Left colon (tissue), 2 donors: Measurements from ENCODE around the gene PPARD. TPM values are rescaled to one million over a fixed set of nuclear protein-coding genes. Genes with fewer than 3 reads are reported as not detected.

Source experiments
- ATAC-seq: fragments of 200-7000 bp; cut with Tn5 transposase; one replicate; pipeline ENCODE4 v1.9.1; 2020; ENCODE audit warnings: mild to moderate bottlenecking, moderate library complexity
- DNase-seq, 2 donors: peaks; one replicate each; pipeline ENCODE4 v3.0.0-alpha.2; 2020
- intact Hi-C, 2 donors: fragments of 100-400 bp; cut with DNase I in 1 of 2; cut with micrococcal nuclease in 1 of 2; formaldehyde crosslinking; loops; one replicate each; pipeline versions ENCODE4 v1.11.2 to v1.14.0; 2022; cut with DNase I, micrococcal nuclease
- total RNA-seq, 2 donors: library from RNA; stranded (reverse); fragmentation: NEBNext Ultra II Directional; extraction: Animal tissue kit (Norgen Biotek cat#: 25700); gene quantifications; one replicate each; pipeline ENCODE4 v1.2.1, GENCODE V29; 2021
- donor health status: DM: no; HTN: no; CAD: no.
- donor health status: DM: yes; HTN: yes; CAD: no.

Gene PPARD
- total RNA-seq, 2 donors from 2014 or later: 36.0 to 68.0 TPM

DNA sequence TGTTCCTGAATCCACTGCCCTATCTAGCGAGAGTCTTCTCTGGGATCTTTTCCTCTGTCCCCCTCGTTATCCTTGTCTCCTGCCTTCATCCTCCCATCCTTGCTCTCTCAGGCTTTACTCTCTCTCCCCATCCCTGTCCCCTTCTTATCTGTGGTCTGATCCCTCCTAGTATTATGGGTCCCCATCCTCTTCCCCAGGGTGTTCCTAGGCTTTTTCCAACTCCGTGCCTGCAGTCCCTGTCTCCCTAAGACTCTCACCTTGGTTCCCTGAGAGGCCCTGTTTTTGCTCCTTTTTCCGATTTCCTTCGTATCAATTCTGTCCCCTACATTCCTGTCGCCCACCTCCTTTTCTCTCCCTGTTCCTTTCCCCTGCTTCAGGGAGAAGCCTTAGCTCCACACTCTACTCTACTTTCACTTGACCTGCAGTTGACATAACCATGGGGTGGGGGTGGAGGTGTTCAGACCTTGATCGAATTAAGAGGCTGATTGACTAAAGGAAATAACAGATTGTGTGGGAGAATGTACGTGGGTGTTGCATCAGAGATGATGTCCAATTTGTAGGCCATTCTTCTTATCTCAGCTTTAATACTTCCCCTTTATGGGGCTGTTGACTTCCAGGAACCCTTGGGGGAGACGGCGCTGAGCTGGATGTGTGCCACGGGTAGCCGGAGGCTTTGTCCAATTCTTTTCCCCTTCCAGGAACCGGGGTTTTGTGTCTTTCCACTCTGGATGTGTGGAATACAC is 905 bp downstream of the PPARD start:
- peak; percentile 41 to 58 for DNase-seq
- intact Hi-C loops: loop anchor here in 1 of 2 donors (10.0 kb wide), 1 partner anchor 92 kb away; no protein-coding TSS in a partner anchor
- ATAC-seq: peak; percentile 23

- intact Hi-C loops: loop anchor here in 1 of 2 donors (10.0 kb wide), 1 partner anchor 91 kb away; no protein-coding TSS in a partner anchor
- DNase-seq: no peak
- no peak for ATAC-seq
These were observed 1.6 kb downstream of the PPARD start for GRCh38 chr6:35343835-35344550.

DNA sequence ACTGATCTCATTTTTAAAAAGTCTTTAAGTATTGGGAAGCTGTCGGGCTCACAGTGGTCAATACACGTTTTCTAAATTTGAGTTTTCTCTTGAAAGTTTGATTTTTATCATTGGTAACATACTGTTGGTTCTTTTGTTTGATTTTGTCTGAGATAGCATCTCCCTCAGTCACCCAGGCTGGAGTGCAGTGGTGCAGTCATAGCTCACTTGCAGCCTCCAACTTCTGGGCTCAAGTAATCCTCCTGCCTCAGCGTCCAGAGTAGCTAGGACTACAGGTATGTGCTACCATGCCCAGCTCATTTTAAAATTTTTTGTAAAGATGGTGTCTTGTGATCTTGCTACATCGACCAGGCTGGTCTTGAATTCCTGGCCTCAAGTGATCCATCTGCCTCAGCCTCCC is 9.1 kb downstream of the PPARD start:
- DNase-seq: no peak
- intact Hi-C loops: no loop called here
- ATAC-seq: no peak

GRCh38 chr6:35352735-35353134 is 10.4 kb downstream of the PPARD start:
- DNase-seq (no peak), ATAC-seq (no peak)
- intact Hi-C loops: no loop called here

DNA sequence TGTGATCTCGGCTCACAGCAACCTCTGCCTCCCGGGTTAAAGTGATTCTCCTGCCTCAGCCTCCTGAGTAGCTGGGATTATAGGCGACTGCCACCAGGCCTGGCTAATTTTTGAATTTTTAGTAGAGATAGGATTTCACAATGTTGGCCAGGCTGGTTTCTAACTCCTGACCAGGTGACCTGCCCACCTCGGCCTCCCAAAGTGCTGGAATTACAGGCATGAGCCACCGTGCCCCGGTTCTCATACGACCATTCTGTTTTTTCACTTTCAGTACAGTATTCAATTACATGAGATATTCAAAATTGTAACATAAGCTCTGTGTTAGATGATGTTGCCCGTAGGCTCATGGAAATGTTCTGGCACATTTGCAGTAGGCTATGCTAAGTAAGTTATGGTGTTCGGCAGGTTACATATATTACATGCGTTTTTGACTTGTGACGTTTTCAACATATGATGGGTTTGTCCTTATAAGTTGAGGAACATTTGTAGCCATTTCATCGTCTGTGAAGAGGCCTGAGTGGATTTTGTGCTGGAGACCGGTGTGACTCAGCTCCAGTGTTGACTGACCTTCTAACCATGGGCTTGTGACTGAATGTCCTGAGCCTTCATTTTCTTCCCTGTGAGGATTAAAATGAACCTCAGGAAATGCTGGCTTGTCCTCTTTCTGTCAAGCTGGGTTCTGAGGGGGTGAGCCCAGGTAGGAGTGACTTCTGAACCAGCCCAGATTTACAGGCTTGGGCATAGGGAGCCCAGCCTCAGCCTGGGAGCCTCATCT is 12.2 kb downstream of the PPARD start:
- DNase-seq: no peak
- intact Hi-C loops: no loop called here
- no peak for ATAC-seq

DNA sequence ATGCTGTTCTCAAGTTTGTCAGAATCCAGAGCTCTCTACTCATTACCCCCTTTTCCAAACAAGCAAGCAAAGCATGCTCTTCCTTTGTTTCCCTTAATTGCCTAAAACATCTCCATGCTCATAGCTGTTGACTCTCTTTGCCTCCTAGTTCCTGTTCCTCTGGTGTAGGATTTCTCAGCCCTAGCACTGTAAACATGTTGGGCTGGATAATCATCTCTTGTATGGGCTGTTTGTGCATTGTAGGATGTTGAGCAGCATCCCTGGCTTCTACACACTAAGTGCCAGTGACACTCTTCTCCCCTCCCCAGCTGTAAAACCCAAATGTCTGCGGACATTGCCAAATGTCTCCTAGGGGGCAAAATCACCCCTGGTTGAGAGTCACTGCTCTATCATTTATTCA is 14.0 kb downstream of the PPARD start:
- intact Hi-C loops: no loop called here
- DNase-seq: no peak
- no peak for ATAC-seq

DNA sequence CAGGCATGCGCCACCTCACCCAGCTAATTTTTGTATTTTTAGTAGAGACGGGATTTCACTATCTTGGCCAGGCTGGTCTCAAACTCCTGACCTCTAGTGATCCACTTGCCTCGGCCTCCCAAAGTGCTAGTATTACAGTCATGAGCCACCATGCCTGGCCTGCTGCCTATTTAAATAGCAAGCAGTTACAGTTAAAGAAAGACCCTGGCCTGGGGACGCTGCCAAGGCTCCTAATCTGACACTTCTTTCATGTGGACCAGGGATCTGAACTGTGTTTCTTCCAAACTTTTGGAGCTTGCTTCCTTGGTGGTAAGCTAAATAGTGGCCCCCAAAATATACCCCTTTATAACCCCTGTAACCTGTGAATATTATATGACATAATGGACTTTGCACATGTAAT is 15.3 kb downstream of the PPARD start:
- DNase-seq: no peak

GRCh38 chr6:35358086-35358485 is 15.7 kb downstream of the PPARD start:
- ATAC-seq: no peak
- intact Hi-C loops: no loop called here
- no peak for DNase-seq

More for the DNA sequence above, 15.3 kb downstream of the PPARD start:
- ATAC-seq: no peak
- intact Hi-C loops: no loop called here

- intact Hi-C loops: no loop called here
- DNase-seq (no peak), ATAC-seq (no peak)
These were observed 17.0 kb downstream of the PPARD start for GRCh38 chr6:35359346-35359743.

DNA sequence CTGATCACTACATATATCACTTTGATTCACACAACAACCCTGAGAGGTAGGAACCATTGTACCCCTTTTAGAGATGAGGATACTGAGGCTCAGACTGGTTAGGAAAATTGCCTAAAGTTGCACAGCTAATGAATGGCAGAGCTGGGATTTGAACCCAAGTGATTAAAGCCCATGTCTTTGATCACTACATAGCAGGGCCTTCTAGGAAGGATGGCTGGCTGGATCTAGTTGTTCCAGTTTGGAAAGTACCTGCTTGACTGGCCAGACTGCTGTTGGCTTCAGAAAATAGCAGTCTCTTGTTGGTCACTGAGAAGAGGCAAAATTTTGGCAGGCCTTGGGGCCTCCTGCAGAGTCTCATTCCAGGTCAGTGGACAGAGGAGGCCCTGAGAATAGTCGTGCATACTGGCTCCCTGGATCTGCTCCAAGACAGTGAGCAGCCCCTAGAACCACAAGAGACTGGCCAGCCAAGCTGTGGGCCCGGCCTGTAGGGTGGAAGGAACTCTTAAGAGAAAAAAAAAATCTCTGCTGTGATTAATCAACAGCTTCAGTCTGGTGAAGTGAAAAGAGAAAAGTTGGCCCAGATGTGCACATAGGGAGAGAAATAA is 17.5 kb downstream of the PPARD start:
- no peak for ATAC-seq
- intact Hi-C loops: no loop called here
- DNase-seq: peak in 1 of 2 donors; percentile 37

GRCh38 chr6:35360349-35361138 is 18.2 kb downstream of the PPARD start:
- ATAC-seq: no peak
- no peak for DNase-seq
- intact Hi-C loops: no loop called here

DNA sequence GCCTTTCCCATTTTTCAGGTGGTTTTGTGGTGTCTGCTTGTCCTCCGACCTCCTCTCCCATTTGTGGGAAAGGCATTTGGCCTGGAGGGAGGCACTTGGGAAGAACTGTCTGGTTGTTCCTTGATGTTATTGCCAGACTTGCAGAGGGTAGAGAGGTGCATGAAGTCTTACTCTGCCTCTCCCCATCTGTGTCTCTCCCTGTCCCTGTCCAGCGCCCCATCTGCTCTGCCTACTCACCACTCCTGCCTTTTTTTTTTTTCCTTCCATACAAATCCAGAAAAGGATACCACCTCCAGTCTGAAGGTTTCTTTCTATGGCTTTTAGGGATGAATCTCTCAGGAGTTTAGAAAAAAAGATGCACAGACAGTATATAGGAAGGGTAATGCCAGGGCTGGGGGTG is 19.8 kb downstream of the PPARD start:
- DNase-seq (no peak), ATAC-seq (no peak)
- intact Hi-C loops: no loop called here

DNA sequence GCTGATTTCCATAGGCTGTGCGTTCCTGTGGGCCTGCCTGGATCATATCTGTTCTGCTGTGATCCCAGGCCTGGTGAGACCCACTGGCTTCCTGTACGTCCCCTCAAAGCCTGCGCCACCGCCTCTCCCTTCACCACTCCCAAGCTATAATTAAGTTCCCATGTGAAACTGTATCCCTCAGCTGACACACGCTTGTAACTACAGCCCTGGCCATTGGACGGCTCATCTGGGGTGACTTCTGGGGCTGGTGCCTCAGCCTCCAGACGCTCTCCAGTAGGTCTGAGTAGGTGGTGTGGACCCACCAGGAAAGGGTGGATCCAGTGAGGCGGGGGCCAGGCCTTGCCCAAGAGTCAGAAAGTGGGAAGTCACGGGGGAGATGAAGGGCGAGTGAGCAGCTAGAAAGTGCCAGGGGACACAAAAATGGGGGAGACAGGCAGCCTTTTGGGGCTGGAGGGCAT is 21.0 kb downstream of the PPARD start:
- DNase-seq (no peak), ATAC-seq (no peak)
- intact Hi-C loops: no loop called here

DNA sequence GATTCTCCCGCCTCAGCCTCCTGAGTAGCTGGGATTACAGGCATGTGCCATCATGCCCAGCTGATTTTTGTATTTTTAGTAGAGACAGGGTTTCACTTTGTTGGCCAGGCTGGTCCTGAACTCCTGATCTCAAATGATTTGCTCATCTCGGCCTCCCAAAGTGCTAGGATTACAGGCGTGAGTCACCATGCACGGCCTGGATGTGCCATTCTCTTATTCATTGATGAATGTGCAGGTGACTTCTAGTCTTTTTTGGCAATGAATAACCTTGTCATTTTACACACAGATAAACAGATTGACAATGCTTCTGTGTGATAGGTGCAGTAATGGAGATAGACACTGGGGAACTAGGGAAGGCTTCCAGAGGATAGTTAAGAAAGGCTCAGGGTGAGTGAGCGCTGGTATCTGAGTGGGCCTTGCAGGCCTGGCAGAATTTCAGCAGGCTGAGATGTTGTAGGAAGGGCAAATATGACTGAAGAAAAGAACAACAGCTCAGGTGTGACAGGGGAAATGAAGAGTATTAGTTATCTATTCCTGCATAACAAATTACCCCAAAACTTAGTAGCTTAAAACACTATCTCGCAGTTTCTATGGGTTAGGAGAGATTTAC is 23.3 kb downstream of the PPARD start:
- intact Hi-C loops: no loop called here
- DNase-seq (no peak), ATAC-seq (no peak)

DNA sequence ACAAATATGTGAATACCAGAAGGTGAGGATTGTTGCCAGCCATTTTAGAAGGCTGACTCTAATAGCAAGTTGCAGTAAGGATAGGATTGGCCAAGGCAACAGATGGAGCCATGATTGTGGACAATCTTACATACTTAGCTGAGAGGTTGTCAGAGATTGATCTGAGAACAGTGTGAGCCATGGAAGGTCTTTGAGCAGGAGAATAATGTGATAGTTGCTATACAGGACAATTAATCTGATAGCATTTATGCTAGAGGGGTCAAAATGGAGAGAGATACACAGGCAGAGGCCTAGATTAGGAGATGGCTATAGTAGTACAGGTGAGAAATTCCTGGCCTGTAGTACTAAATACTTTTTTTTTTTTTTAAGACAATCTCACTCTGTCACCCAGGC is 23.8 kb downstream of the PPARD start:
- no peak for DNase-seq
- no peak for ATAC-seq
- intact Hi-C loops: no loop called here

GRCh38 chr6:35367646-35368037 is 25.3 kb downstream of the PPARD start:
- intact Hi-C loops: no loop called here
- ATAC-seq (no peak), DNase-seq (no peak)

- ATAC-seq: peak; percentile 81
- intact Hi-C loops: no loop called here
- no peak for DNase-seq
These were observed 25.9 kb downstream of the PPARD start for GRCh38 chr6:35368038-35368887.
